Measurements from ENCODE around the gene HBG2.

- TF ChIP-seq GATA2 (IDR thresholded peaks at IDR 0.05; ENCODE audit: low read depth, low read length), result no peak
- TF ChIP-seq GATA3 (IDR thresholded peaks at IDR 0.05; ENCODE audit: low read depth, low read length), result no peak
These were observed 29.8 kb downstream of the HBG2 start for GRCh38 chr11:5224538-5225479.
